Ovary (tissue), 10 donors: ENCODE measurements around the gene RPS6KA4. TPM values are rescaled to one million over a fixed set of nuclear protein-coding genes. Genes with fewer than 3 reads are reported as not detected.
A peak's percentile ranks its signal among the peaks of the same experiment; 100 is the strongest.

Experiments
- DNase-seq, 5 donors: peaks; one replicate each; pipeline ENCODE4 v3.0.0-alpha.2; 2019 to 2020
- H3K27ac ChIP-seq, 2 donors: fragments of 200-600 bp; one replicate each; pipeline versions ENCODE4 v1.5.1 to v1.8.0; 2019 to 2022
- H3K27me3 ChIP-seq: fragments of 200-600 bp; one replicate; pipeline ENCODE4 v1.8.0; 2022
- H3K36me3 ChIP-seq: fragments of 200-600 bp; sonication (generic); one replicate; pipeline ENCODE4 v1.5.1; 2019
- H3K4me1 ChIP-seq: one replicate; pipeline ENCODE4 v1.8.1; 2013; ENCODE audit warnings: mild to moderate bottlenecking, moderate library complexity; ENCODE audit not compliant: insufficient read depth
- H3K4me3 ChIP-seq: fragments of 200-600 bp; sonication (generic); one replicate; pipeline ENCODE4 v1.5.1; 2017
- H3K9me3 ChIP-seq, 2 donors: fragments of 200-600 bp in 1 of 2; sonication (generic) in 1 of 2; one replicate each; pipeline versions ENCODE4 v1.5.1 to v1.8.1; 2013 to 2019; ENCODE audit warnings: mild to moderate bottlenecking in 1 of 2, moderate library complexity in 1 of 2
- EP300 ChIP-seq: sonication (generic); formaldehyde crosslinking; IDR thresholded peaks from one replicate; pipeline ENCODE4 v1.6.1; 2017; ENCODE audit warnings: antibody characterized with exemption
- POLR2A ChIP-seq: fragments of 450-650 bp; IDR thresholded peaks from one replicate; pipeline ENCODE4 v1.6.1; 2017; ENCODE audit warnings: antibody characterized with exemption, mild to moderate bottlenecking, moderate library complexity
- WGBS, 3 donors: extraction: QIAGEN DNeasy Blood & Tissue Kit in 1 of 3; methylation state at CpG; one replicate each; pipeline versions ENCODE4 v1.1.5 to v1.1.7; 2013 to 2017; 5-methylcytosine and 5-hydroxymethylcytosine counted together
- intact Hi-C, 4 donors: fragments of 100-400 bp; cut with DNase I; formaldehyde crosslinking; loops; one replicate each; pipeline versions ENCODE4 v1.11.0 to v1.15.1; 2022 to 2023
- long read RNA-seq, 3 donors: library from polyadenylated mRNA in 2 of 3; unstranded in 2 of 3; transcript quantifications; one replicate each; pipeline ENCODE4 v2.0.0 and lab custom pipeline, GENCODE V29; 2021 to 2026
- polyA plus RNA-seq, 2 donors: library from polyadenylated mRNA; stranded (reverse); fragments of 200-250 nt in 1 of 2; fragments of 350-450 nt in 1 of 2; fragmentation: Illumina TruSeq in 1 of 2; extraction: RNeasy Lipid Tissue Mini Kit (QIAGEN cat#74804) in 1 of 2; gene quantifications; one replicate each; pipeline ENCODE4 v1.2.3, GENCODE V29; 2013 to 2014
- total RNA-seq, 7 donors: library from RNA; depleted of rRNA in 2 of 7; stranded (reverse); fragments of >200 nt in 2 of 7; fragmentation: NEBNext Ultra II Directional in 3 of 7; extraction: Animal tissue kit (Norgen Biotek cat#: 25700) in 3 of 7; gene quantifications; one replicate each; pipeline versions ENCODE4 v1.1.0 to v1.2.4, GENCODE V29; 2016 to 2023
- TF ChIP-seq, protein P1 (sequence below), 3 donors: fragments of 450-650 bp in 2 of 3; fragments of 200-600 bp in 1 of 3; IDR thresholded peaks; one replicate each; pipeline versions ENCODE4 v1.5.1 to v1.8.0; 2016 to 2022; ENCODE audit warnings: antibody characterized with exemption in 3 of 3, mild to moderate bottlenecking in 1 of 3
- donor health status: DM: no; HTN: no; CAD: no; lungs with moderate emphysema.
- donor health status: DM: no; HTN: no; CAD: no.
- donor health status: Bipolar disorder and iron deficiency.
- donor health status: DM: yes; HTN: yes; CAD: no.
- donor health status: DM: no; HTN: no; CAD: no.
- donor health status: DM: yes; HTN: yes; CAD: no.

RPS6KA4 gene
- 10 to 100 TPM in 6 of 7 donors, 1 to 10 TPM in 1; 7.3 to 31.4 (median 16.9) TPM for total RNA-seq
- 10 to 100 TPM in 1 of 2 donors, 1 to 10 TPM in 1; 4.0 to 12.1 TPM for polyA plus RNA-seq
- long read RNA-seq, donor 1, partial matches to known transcripts: 2 of 10 reads
- long read RNA-seq, donor 1, other reads (novel, unspliced or antisense): 7 of 10 reads
- long read RNA-seq, donor 2, transcript RPS6KA4-201 (17 exons, 3,119 nt): major isoform, 5 of 6 reads
- long read RNA-seq, donor 2, partial matches to known transcripts: 0 of 6 reads
- long read RNA-seq, donor 2, other reads (novel, unspliced or antisense): 0 of 6 reads
- long read RNA-seq, donor 3, transcript RPS6KA4-202 (17 exons, 3,121 nt): minor isoform, 5 of 64 reads
- long read RNA-seq, donor 3, transcript RPS6KA4-201 (17 exons, 3,119 nt): major isoform, 38 of 64 reads
- long read RNA-seq, donor 3, partial matches to known transcripts: 5 of 64 reads
- long read RNA-seq, donor 3, other reads (novel, unspliced or antisense): 15 of 64 reads

DNA sequence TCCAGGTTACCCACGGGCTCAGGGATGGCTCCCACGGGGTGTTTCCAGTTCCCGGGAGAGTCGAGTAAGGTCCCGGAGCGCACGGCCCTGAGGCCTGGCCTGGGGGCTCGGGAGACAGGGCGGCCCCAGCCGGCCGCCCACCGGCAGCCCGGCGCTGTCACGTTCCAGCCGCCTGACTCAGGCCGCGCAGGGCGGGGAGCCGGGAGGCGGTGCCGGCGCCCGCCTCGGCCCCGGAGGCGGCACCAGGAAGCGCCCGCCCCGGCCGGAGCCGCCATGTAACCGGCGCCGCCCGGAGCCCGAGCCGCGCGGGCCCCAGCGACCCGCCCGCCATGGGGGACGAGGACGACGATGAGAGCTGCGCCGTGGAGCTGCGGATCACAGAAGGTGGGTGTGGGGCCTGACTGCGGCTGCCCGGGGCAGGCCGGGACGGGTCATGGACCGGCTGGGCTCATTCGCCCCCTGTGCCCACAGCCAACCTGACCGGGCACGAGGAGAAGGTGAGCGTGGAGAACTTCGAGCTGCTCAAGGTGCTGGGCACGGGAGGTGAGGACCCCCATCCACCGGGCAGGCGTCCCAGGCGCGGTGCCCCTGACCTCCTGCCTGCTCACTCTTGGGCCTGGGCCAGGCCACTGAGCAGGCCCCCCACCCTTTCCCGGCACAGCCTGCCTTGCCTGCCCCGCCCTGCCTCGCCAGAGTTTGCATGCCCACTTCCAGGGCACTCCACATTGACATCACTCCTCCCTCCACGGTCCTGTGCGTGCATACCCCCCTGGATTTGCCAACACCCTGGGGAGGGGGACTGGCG is at the start of gene RPS6KA4:
Gene RPS6KA4 (plus strand): TSS at position 256 of the 805 bp plus-strand sequence. CDS start 74 bp downstream, at position 330.
- no peaks in the 10 kb centered on the region for H3K36me3 ChIP-seq
- DNase-seq: peak; percentile 60 to 76 (median 65)
- H3K4me1 ChIP-seq: peaks cover 15% of the 10 kb centered on the region
- TF ChIP-seq, protein P1, sequence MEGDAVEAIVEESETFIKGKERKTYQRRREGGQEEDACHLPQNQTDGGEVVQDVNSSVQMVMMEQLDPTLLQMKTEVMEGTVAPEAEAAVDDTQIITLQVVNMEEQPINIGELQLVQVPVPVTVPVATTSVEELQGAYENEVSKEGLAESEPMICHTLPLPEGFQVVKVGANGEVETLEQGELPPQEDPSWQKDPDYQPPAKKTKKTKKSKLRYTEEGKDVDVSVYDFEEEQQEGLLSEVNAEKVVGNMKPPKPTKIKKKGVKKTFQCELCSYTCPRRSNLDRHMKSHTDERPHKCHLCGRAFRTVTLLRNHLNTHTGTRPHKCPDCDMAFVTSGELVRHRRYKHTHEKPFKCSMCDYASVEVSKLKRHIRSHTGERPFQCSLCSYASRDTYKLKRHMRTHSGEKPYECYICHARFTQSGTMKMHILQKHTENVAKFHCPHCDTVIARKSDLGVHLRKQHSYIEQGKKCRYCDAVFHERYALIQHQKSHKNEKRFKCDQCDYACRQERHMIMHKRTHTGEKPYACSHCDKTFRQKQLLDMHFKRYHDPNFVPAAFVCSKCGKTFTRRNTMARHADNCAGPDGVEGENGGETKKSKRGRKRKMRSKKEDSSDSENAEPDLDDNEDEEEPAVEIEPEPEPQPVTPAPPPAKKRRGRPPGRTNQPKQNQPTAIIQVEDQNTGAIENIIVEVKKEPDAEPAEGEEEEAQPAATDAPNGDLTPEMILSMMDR (IDR thresholded peaks at IDR 0.05): peak in 1 of 3 donors; percentile 28
- TF ChIP-seq EP300: no peak
- TF ChIP-seq POLR2A: peak; percentile 15
- 0 to 1% (median 1%) methylated on average over 66 to 70 of the region's 70 CpGs for WGBS, 3 donors
- peak within 1 kb of the TSS; percentile 55 for H3K4me3 ChIP-seq
- intact Hi-C loops: loop anchor here in 1 of 4 donors (5.0 kb wide), 1 partner anchor 42 kb away; the partner anchor contains the start of genes PRDX5 and TRMT112
- no peaks in the 10 kb centered on the region for H3K27me3 ChIP-seq
- peak within 1 kb of the TSS; percentile 59 to 68 for H3K27ac ChIP-seq
- no peaks in the 10 kb centered on the region for H3K9me3 ChIP-seq

GRCh38 chr11:64312947-64313346 is 46.0 kb upstream of the RPS6KA4 start:
- H3K4me1 ChIP-seq: peaks cover 2% of the 10 kb centered on the region
- intact Hi-C loops: no loop called here
- H3K9me3 ChIP-seq: no peaks in the 10 kb centered on the region
- DNase-seq: peak in 1 of 5 donors; percentile 33
- 87 to 91% (median 91%) methylated on average over 10 of the region's 10 CpGs for WGBS, 3 donors
- no peak overlapping the region for H3K4me3 ChIP-seq
- no peaks in the 10 kb centered on the region for H3K36me3 ChIP-seq
- no peak for TF ChIP-seq EP300
- no peak for TF ChIP-seq POLR2A
- TF ChIP-seq, protein P1 (IDR thresholded peaks at IDR 0.05): no peak
- H3K27ac ChIP-seq: peak overlapping the region in 1 of 2 donors; percentile 74
- H3K27me3 ChIP-seq: no peaks in the 10 kb centered on the region

DNA sequence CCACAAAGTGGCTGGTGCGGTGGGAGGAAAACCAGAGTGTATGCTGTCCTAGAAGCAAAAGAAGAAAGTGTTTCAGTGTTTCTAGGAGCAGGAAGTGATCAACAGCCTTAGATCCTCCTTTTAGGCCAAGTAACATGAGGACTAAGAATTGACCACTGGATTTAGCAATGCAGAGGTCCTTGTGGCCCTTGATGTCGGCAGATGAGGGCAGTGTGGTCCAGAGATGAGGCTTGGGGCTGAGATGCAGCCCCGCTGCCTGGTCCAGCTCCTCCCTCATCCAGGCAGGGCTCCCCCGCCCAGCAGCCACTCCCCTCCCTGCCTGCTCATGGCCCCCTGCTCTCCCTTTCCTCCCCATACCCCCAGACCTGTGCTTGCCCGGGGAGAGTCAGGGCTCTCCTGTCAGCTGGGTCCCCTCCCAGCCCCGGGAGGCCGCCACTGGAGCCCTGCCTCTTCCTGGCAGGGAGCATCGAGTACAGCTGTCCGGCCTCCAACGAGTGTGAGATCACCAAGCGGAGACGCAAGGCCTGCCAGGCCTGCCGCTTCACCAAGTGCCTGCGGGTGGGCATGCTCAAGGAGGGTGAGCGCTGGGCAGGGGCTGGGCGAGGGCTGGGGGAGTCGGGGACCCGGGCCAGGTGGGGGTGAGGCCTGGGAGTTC is 45.3 kb upstream of the RPS6KA4 start:
- TF ChIP-seq POLR2A (no peak), EP300 (no peak)
- TF ChIP-seq, protein P1 (IDR thresholded peaks at IDR 0.05): no peak
- no peak overlapping the region for H3K4me3 ChIP-seq
- H3K9me3 ChIP-seq: no peaks in the 10 kb centered on the region
- intact Hi-C loops: no loop called here
- peaks cover 2% of the 10 kb centered on the region for H3K4me1 ChIP-seq
- WGBS, 3 donors: 32 to 62% (median 36%) methylated on average over 17 to 18 of the region's 18 CpGs
- H3K27ac ChIP-seq: peak overlapping the region in 1 of 2 donors; percentile 74
- H3K36me3 ChIP-seq: no peaks in the 10 kb centered on the region
- peak in 4 of 5 donors; percentile 60 to 78 (median 71) for DNase-seq
- no peaks in the 10 kb centered on the region for H3K27me3 ChIP-seq
